HG03135 (cell line): ENCODE measurements around the gene CORIN.
"Not testable (repeated sequence)": the region's sequence is repeated elsewhere in the genome, so short reads cannot be mapped to it uniquely, and the experiment has no call there.

Experiments
- ATAC-seq: cut with Tn5 transposase; IDR thresholded peaks from one replicate; pipeline ENCODE4 v1.9.1; 2021; ENCODE audit warnings: mild to moderate bottlenecking, moderate library complexity; ENCODE audit not compliant: unreplicated experiment

Gene CORIN

GRCh38 chr4:47695260-47695659 lies 142.6 kb downstream of the CORIN start:
- ATAC-seq, result no peak

- no peak for ATAC-seq
Observed at GRCh38 chr4:47694322-47694721, 143.5 kb downstream of the CORIN start.

- no peak for ATAC-seq
Observed at GRCh38 chr4:47692691-47693090, 145.2 kb downstream of the CORIN start.

- ATAC-seq, result not testable (repeated sequence)
Observed at GRCh38 chr4:47691757-47692383, 146.0 kb downstream of the CORIN start.

- ATAC-seq, result no peak
Observed at GRCh38 chr4:47690611-47691010, 147.3 kb downstream of the CORIN start.

- no peak for ATAC-seq
Observed at GRCh38 chr4:47686294-47686872, 151.5 kb downstream of the CORIN start.

- ATAC-seq, result no peak
Observed at GRCh38 chr4:47675806-47676205, 162.1 kb downstream of the CORIN start.

GRCh38 chr4:47674144-47674543 lies 163.7 kb downstream of the CORIN start:
- ATAC-seq, result no peak

- ATAC-seq, result no peak
Observed at GRCh38 chr4:47672696-47673095, 165.2 kb downstream of the CORIN start.

- no peak for ATAC-seq
Observed at GRCh38 chr4:47669946-47670345, 167.9 kb downstream of the CORIN start.

- no peak for ATAC-seq
Observed at GRCh38 chr4:47668810-47669408, 169.0 kb downstream of the CORIN start.

- ATAC-seq, result no peak
Observed at GRCh38 chr4:47668256-47668655, 169.6 kb downstream of the CORIN start.

- ATAC-seq, result no peak
Observed at GRCh38 chr4:47667552-47667951, 170.3 kb downstream of the CORIN start.

- no peak for ATAC-seq
Observed at GRCh38 chr4:47664051-47664826, 173.6 kb downstream of the CORIN start.

- ATAC-seq, result no peak
Observed at GRCh38 chr4:47662975-47663374, 174.9 kb downstream of the CORIN start.

GRCh38 chr4:47661741-47662140 lies 176.1 kb downstream of the CORIN start:
- no peak for ATAC-seq

- no peak for ATAC-seq
Observed at GRCh38 chr4:47659342-47659741, 178.5 kb downstream of the CORIN start.

GRCh38 chr4:47654972-47655693 lies 182.7 kb downstream of the CORIN start:
- ATAC-seq, result no peak

- no peak for ATAC-seq
Observed at GRCh38 chr4:47652092-47652491, 185.8 kb downstream of the CORIN start.

- ATAC-seq, result no peak
Observed at GRCh38 chr4:47651231-47651630, 186.6 kb downstream of the CORIN start.

- no peak for ATAC-seq
Observed at GRCh38 chr4:47650584-47651130, 187.2 kb downstream of the CORIN start.
